ENCODE data around the gene VIL1.

VIL1 gene

GRCh38 chr2:218384975-218385374 is 33.9 kb upstream of the VIL1 start:
- H3K9ac ChIP-seq (ENCODE audit: low read depth in 1 of 2, low read length in 2 of 2) = no peak overlapping the region
- H3K9me3 ChIP-seq (ENCODE audit: control insufficient read depth in 2 of 2, low read length in 2 of 2) = no peaks in the 10 kb centered on the region
- H3K4me1 ChIP-seq (ENCODE audit: control insufficient read depth in 2 of 2, insufficient read depth in 2 of 2, low read length in 2 of 2) = peaks cover 4 to 7% of the 10 kb centered on the region in 2 donors
- no peaks in the 10 kb centered on the region for H3K36me3 ChIP-seq (ENCODE audit: control insufficient read depth in 2 of 2, insufficient read depth in 2 of 2, low read length in 2 of 2)
- H3K27ac ChIP-seq (ENCODE audit: low read depth in 2 of 2, low read length in 2 of 2) = no peak overlapping the region
- no peak overlapping the region for H3K4me3 ChIP-seq (ENCODE audit: low read length in 2 of 2)
- H3K27me3 ChIP-seq (ENCODE audit: control insufficient read depth in 2 of 2, insufficient read depth in 2 of 2, low read length in 2 of 2) = peaks cover 0 to 2% of the 10 kb centered on the region in 2 donors

- peaks cover 0 to 2% of the 10 kb centered on the region in 2 donors for H3K27me3 ChIP-seq (ENCODE audit: control insufficient read depth in 2 of 2, insufficient read depth in 2 of 2, low read length in 2 of 2)
- peaks cover 4 to 7% of the 10 kb centered on the region in 2 donors for H3K4me1 ChIP-seq (ENCODE audit: control insufficient read depth in 2 of 2, insufficient read depth in 2 of 2, low read length in 2 of 2)
- no peaks in the 10 kb centered on the region for H3K36me3 ChIP-seq (ENCODE audit: control insufficient read depth in 2 of 2, insufficient read depth in 2 of 2, low read length in 2 of 2)
- H3K4me3 ChIP-seq (ENCODE audit: low read length in 2 of 2) = peak overlapping the region; percentile 74 to 80
- H3K9me3 ChIP-seq (ENCODE audit: control insufficient read depth in 2 of 2, low read length in 2 of 2) = no peaks in the 10 kb centered on the region
- H3K27ac ChIP-seq (ENCODE audit: low read depth in 2 of 2, low read length in 2 of 2) = peak overlapping the region; percentile 78 to 84
- peak overlapping the region in 1 of 2 donors; percentile 71 for H3K9ac ChIP-seq (ENCODE audit: low read depth in 1 of 2, low read length in 2 of 2)
Observed at GRCh38 chr2:218386505-218387368, 32.2 kb upstream of the VIL1 start.

DNA sequence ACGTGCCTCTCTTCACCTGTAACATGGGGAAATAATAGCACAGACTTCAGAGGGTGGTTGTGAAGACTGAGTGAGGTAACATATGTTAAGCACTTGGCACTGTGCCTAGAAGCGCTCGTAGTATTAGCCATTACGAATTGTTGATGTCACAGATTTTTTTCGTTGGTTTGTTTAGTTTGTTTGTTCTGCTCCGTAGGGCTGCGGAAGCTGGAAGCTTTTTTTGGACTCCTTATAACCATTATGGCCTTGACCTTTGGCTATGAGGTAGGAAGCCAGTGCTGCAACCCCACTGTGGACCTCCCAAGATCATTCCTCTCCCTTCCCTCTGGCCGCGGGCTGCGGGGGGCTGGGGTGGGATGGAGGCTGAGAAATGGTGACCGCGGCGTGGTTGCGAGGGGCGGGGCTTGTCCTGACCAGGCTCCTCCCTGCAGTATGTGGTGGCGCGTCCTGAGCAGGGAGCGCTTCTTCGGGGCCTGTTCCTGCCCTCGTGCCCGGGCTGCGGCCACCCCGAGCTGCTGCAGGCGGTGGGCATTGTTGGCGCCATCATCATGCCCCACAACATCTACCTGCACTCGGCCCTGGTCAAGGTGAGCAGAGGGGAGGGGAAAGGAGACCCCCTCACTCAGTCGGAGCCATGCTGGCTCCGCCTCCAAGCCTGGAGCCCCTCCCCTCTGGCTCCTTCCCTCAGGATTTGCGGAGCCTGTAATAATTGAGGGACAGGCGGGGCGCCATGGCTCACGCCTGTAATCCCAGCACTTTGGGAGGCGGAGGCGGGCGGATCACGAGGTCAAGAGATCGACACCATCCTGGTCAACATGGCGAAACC is 31.3 kb upstream of the VIL1 start:
- Histone ChIP-seq H3K36me3 (ENCODE audit: control insufficient read depth in 2 of 2, insufficient read depth in 2 of 2, low read length in 2 of 2) (no peaks in the 10 kb centered on the region), H3K4me1 (ENCODE audit: control insufficient read depth in 2 of 2, insufficient read depth in 2 of 2, low read length in 2 of 2) (peaks cover 4 to 7% of the 10 kb centered on the region in 2 donors), H3K9ac (ENCODE audit: low read depth in 1 of 2, low read length in 2 of 2) (peak overlapping the region; percentile 60 to 71), H3K27ac (ENCODE audit: low read depth in 2 of 2, low read length in 2 of 2) (peak overlapping the region; percentile 78 to 84), H3K9me3 (ENCODE audit: control insufficient read depth in 2 of 2, low read length in 2 of 2) (no peaks in the 10 kb centered on the region), H3K27me3 (ENCODE audit: control insufficient read depth in 2 of 2, insufficient read depth in 2 of 2, low read length in 2 of 2) (no peaks in the 10 kb centered on the region), H3K4me3 (ENCODE audit: low read length in 2 of 2) (peak overlapping the region; percentile 74 to 80)

GRCh38 chr2:218389333-218390150 is 29.4 kb upstream of the VIL1 start:
- no peaks in the 10 kb centered on the region for H3K9me3 ChIP-seq (ENCODE audit: control insufficient read depth in 2 of 2, low read length in 2 of 2)
- H3K4me1 ChIP-seq (ENCODE audit: control insufficient read depth in 2 of 2, insufficient read depth in 2 of 2, low read length in 2 of 2) = peaks cover 10 to 14% of the 10 kb centered on the region in 2 donors
- no peak overlapping the region for H3K27ac ChIP-seq (ENCODE audit: low read depth in 2 of 2, low read length in 2 of 2)
- no peaks in the 10 kb centered on the region for H3K27me3 ChIP-seq (ENCODE audit: control insufficient read depth in 2 of 2, insufficient read depth in 2 of 2, low read length in 2 of 2)
- H3K9ac ChIP-seq (ENCODE audit: low read depth in 1 of 2, low read length in 2 of 2) = no peak overlapping the region
- no peak overlapping the region for H3K4me3 ChIP-seq (ENCODE audit: low read length in 2 of 2)
- no peaks in the 10 kb centered on the region for H3K36me3 ChIP-seq (ENCODE audit: control insufficient read depth in 2 of 2, insufficient read depth in 2 of 2, low read length in 2 of 2)

DNA sequence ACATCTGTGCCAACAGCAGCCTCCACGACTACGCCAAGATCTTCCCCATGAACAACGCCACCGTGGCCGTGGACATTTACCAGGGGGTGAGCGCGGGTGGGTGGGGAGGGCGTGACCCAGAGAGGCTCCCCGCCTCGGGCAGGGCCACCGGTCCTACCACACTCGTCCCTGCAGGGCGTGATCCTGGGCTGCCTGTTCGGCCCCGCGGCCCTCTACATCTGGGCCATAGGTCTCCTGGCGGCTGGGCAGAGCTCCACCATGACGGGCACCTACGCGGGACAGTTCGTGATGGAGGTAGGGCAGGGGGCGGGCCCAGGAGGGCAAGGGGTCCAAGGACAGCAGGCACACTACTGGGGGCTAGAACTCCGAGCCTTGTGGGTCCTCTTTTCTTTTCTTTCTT is 27.7 kb upstream of the VIL1 start:
- H3K27ac ChIP-seq (ENCODE audit: low read depth in 2 of 2, low read length in 2 of 2) = no peak overlapping the region
- H3K4me1 ChIP-seq (ENCODE audit: control insufficient read depth in 2 of 2, insufficient read depth in 2 of 2, low read length in 2 of 2) = peaks cover 19 to 25% of the 10 kb centered on the region in 2 donors
- H3K9me3 ChIP-seq (ENCODE audit: control insufficient read depth in 2 of 2, low read length in 2 of 2) = no peaks in the 10 kb centered on the region
- H3K27me3 ChIP-seq (ENCODE audit: control insufficient read depth in 2 of 2, insufficient read depth in 2 of 2, low read length in 2 of 2) = no peaks in the 10 kb centered on the region
- H3K4me3 ChIP-seq (ENCODE audit: low read length in 2 of 2) = no peak overlapping the region
- no peak overlapping the region for H3K9ac ChIP-seq (ENCODE audit: low read depth in 1 of 2, low read length in 2 of 2)
- H3K36me3 ChIP-seq (ENCODE audit: control insufficient read depth in 2 of 2, insufficient read depth in 2 of 2, low read length in 2 of 2) = no peaks in the 10 kb centered on the region

- Histone ChIP-seq H3K27ac (ENCODE audit: low read depth in 2 of 2, low read length in 2 of 2) (no peak overlapping the region), H3K9ac (ENCODE audit: low read depth in 1 of 2, low read length in 2 of 2) (no peak overlapping the region), H3K27me3 (ENCODE audit: control insufficient read depth in 2 of 2, insufficient read depth in 2 of 2, low read length in 2 of 2) (no peaks in the 10 kb centered on the region), H3K36me3 (ENCODE audit: control insufficient read depth in 2 of 2, insufficient read depth in 2 of 2, low read length in 2 of 2) (no peaks in the 10 kb centered on the region), H3K4me1 (ENCODE audit: control insufficient read depth in 2 of 2, insufficient read depth in 2 of 2, low read length in 2 of 2) (peaks cover 28 to 33% of the 10 kb centered on the region in 2 donors), H3K4me3 (ENCODE audit: low read length in 2 of 2) (no peak overlapping the region), H3K9me3 (ENCODE audit: control insufficient read depth in 2 of 2, low read length in 2 of 2) (no peaks in the 10 kb centered on the region)
Observed at GRCh38 chr2:218392459-218392858, 26.5 kb upstream of the VIL1 start.

- Histone ChIP-seq H3K27me3 (ENCODE audit: control insufficient read depth in 2 of 2, insufficient read depth in 2 of 2, low read length in 2 of 2) (no peaks in the 10 kb centered on the region), H3K4me3 (ENCODE audit: low read length in 2 of 2) (no peak overlapping the region), H3K9me3 (ENCODE audit: control insufficient read depth in 2 of 2, low read length in 2 of 2) (no peaks in the 10 kb centered on the region), H3K27ac (ENCODE audit: low read depth in 2 of 2, low read length in 2 of 2) (no peak overlapping the region), H3K4me1 (ENCODE audit: control insufficient read depth in 2 of 2, insufficient read depth in 2 of 2, low read length in 2 of 2) (peaks cover 30 to 34% of the 10 kb centered on the region in 2 donors), H3K9ac (ENCODE audit: low read depth in 1 of 2, low read length in 2 of 2) (no peak overlapping the region), H3K36me3 (ENCODE audit: control insufficient read depth in 2 of 2, insufficient read depth in 2 of 2, low read length in 2 of 2) (no peaks in the 10 kb centered on the region)
Observed at GRCh38 chr2:218392891-218393462, 25.9 kb upstream of the VIL1 start.

DNA sequence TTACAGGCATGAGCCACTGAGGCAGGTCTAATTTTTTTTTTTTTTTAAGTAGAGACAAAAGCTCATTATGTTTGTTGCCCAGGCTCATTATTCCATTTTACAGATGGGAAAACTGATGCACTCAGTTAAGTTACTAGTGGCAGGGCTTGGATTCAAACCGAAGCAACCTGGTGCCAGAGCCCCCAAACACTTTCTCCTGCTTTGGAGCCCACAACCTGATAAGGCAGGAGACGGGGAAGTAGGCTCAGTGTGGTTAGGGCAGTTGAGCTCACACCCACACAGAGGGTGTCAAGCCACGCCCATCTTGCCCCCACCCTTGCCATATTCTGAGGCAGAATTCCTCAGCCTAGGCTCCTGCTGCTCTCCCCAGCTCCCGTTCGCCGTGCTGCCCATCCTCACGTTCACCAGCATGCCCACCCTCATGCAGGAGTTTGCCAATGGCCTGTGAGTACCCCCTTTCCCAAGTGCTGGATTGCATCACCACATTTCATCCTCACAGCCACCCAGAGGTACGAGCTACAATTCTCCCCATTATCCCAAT is 25.1 kb upstream of the VIL1 start:
- Histone ChIP-seq H3K27ac (ENCODE audit: low read depth in 2 of 2, low read length in 2 of 2) (no peak overlapping the region), H3K9me3 (ENCODE audit: control insufficient read depth in 2 of 2, low read length in 2 of 2) (no peaks in the 10 kb centered on the region), H3K4me3 (ENCODE audit: low read length in 2 of 2) (no peak overlapping the region), H3K4me1 (ENCODE audit: control insufficient read depth in 2 of 2, insufficient read depth in 2 of 2, low read length in 2 of 2) (peaks cover 35 to 38% of the 10 kb centered on the region in 2 donors), H3K9ac (ENCODE audit: low read depth in 1 of 2, low read length in 2 of 2) (no peak overlapping the region), H3K36me3 (ENCODE audit: control insufficient read depth in 2 of 2, insufficient read depth in 2 of 2, low read length in 2 of 2) (no peaks in the 10 kb centered on the region), H3K27me3 (ENCODE audit: control insufficient read depth in 2 of 2, insufficient read depth in 2 of 2, low read length in 2 of 2) (no peaks in the 10 kb centered on the region)

DNA sequence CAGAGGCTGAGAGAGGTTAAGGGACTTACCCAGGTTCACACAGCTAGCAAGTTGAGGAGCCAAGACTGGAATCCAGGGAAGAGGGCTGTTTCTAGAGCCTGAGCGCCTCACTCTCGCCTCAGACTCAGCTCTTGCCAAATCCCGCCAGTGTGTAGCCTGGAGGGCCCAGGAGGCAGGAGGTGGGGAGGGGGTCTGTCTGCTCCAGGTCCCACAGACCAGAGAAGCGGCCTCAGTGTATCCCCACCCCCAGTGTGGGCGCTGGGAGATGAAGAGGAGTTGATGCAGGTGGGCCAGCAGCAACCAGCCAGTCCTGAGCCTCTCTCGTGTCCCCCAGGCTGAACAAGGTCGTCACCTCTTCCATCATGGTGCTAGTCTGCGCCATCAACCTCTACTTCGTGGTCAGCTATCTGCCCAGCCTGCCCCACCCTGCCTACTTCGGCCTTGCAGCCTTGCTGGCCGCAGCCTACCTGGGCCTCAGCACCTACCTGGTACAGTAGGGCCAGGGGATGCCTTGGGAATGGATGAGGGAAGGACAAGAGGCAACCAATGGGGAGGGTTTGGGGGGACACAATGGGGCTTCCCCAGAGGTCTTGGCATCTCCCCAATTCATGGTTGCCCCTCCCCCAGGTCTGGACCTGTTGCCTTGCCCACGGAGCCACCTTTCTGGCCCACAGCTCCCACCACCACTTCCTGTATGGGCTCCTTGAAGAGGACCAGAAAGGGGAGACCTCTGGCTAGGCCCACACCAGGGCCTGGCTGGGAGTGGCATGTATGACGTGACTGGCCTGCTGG is 24.4 kb upstream of the VIL1 start:
- Histone ChIP-seq H3K9ac (ENCODE audit: low read depth in 1 of 2, low read length in 2 of 2) (no peak overlapping the region), H3K4me1 (ENCODE audit: control insufficient read depth in 2 of 2, insufficient read depth in 2 of 2, low read length in 2 of 2) (peaks cover 38 to 41% of the 10 kb centered on the region in 2 donors), H3K4me3 (ENCODE audit: low read length in 2 of 2) (no peak overlapping the region), H3K27me3 (ENCODE audit: control insufficient read depth in 2 of 2, insufficient read depth in 2 of 2, low read length in 2 of 2) (no peaks in the 10 kb centered on the region), H3K36me3 (ENCODE audit: control insufficient read depth in 2 of 2, insufficient read depth in 2 of 2, low read length in 2 of 2) (no peaks in the 10 kb centered on the region), H3K27ac (ENCODE audit: low read depth in 2 of 2, low read length in 2 of 2) (no peak overlapping the region), H3K9me3 (ENCODE audit: control insufficient read depth in 2 of 2, low read length in 2 of 2) (no peaks in the 10 kb centered on the region)
